A549 (cell line): ENCODE results near the gene TFAP2E. TPM values are rescaled to one million over a fixed set of nuclear protein-coding genes. Genes with fewer than 3 reads are reported as not detected.
A peak's percentile ranks its signal among the peaks of the same experiment; 100 is the strongest.

Source experiments
- ATAC-seq, 2 experiments: fragments of 200-7000 bp in 1 of 2; fragments of >200 bp in 1 of 2; cut with Nextera tagmentation in 1 of 2; cut with Tn5 transposase in 1 of 2; 3 replicates each; pipeline versions ENCODE4 v1.8.0 to v1.9.1; 2018 to 2020; ENCODE audit warnings: mild to moderate bottlenecking in 1 of 2, moderate library complexity in 1 of 2
- CTCF ChIA-PET: fragments of 300-600 bp; sonication (Branson Sonifier 250); formaldehyde crosslinking; extraction: SDS; loops from one replicate; lab custom pipeline; 2021; ENCODE audit warnings: antibody characterized with exemption, inconsistent platforms; lab: Yijun Ruan, JAX
- POLR2A ChIA-PET: fragments of 350-600 bp; formaldehyde crosslinking; extraction: SDS; loops from one replicate; lab custom pipeline; 2021; ENCODE audit warnings: antibody characterized with exemption, inconsistent platforms; lab: Yijun Ruan, JAX
- DNase-seq, 2 experiments: peaks; one replicate each; pipeline versions ENCODE4 v3.0.0 to v3.0.0-alpha.2; 2011 to 2016; ENCODE audit warnings: low read depth in 1 of 2, low spot score in 1 of 2
- FAIRE-seq: peaks from 2 replicates; lab custom pipeline; 2011; peaks lifted over from hg19 to GRCh38; lab: Jason Lieb, UNC
- H3K27ac ChIP-seq, 2 experiments: fragments of >200 bp; sonication (Bioruptor Twin); formaldehyde crosslinking; 3 replicates each; pipeline ENCODE4 v1.5.1; 2016 to 2017
- H3K4me1 ChIP-seq: fragments of >200 bp; sonication (Bioruptor Twin); formaldehyde crosslinking; 3 replicates; pipeline ENCODE4 v1.6.1; 2016
- H3K4me2 ChIP-seq: fragments of >200 bp; sonication (Bioruptor Twin); formaldehyde crosslinking; 3 replicates; pipeline ENCODE4 v1.6.1; 2016
- H3K4me3 ChIP-seq: fragments of >200 bp; sonication (Bioruptor Twin); formaldehyde crosslinking; 3 replicates; pipeline ENCODE4 v1.5.1; 2016
- H3K9me3 ChIP-seq: fragments of >200 bp; sonication (Bioruptor Twin); formaldehyde crosslinking; 3 replicates; pipeline ENCODE4 v1.6.1; 2016
- CBX2 ChIP-seq: fragments of 200-600 bp; sonication (generic); IDR thresholded peaks from 2 replicates; pipeline ENCODE4 v1.6.1; 2016; ENCODE audit warnings: low read depth, mild to moderate bottlenecking, borderline replicate concordance
- CHD2 ChIP-seq: fragments of 150-350 bp; IDR thresholded peaks from 2 replicates; pipeline ENCODE4 v1.6.1; 2014; ENCODE audit warnings: low read length; ENCODE audit not compliant: partially characterized antibody
- CHD4 ChIP-seq: fragments of 200-600 bp; sonication (generic); IDR thresholded peaks from 2 replicates; pipeline ENCODE4 v1.6.1; 2016; ENCODE audit warnings: antibody characterized with exemption, mild to moderate bottlenecking, borderline replicate concordance
- EHF ChIP-seq: fragments of 250-450 bp; sonication (Bioruptor Pico); IDR thresholded peaks from 2 replicates; pipeline ENCODE4 v1.5.0; 2020; ENCODE audit warnings: mild to moderate bottlenecking
- EHMT2 ChIP-seq: fragments of 200-600 bp; sonication (generic); IDR thresholded peaks from 2 replicates; pipeline ENCODE4 v1.6.1; 2016; ENCODE audit warnings: antibody characterized with exemption, low read depth, mild to moderate bottlenecking, moderate library complexity
- ESRRA ChIP-seq: fragments of 150-350 bp; IDR thresholded peaks from 2 replicates; pipeline ENCODE4 v1.6.1; 2014; ENCODE audit warnings: mild to moderate bottlenecking, low read length, borderline replicate concordance
- FOSL2 ChIP-seq, 2 experiments: fragments of 450-650 bp in 1 of 2; fragments of >200 bp in 1 of 2; sonication (Bioruptor Twin) in 1 of 2; formaldehyde crosslinking; IDR thresholded peaks; 2 replicates each; pipeline versions ENCODE4 v1.5.0 to v1.6.1; 2016 to 2020; ENCODE audit warnings: mild to moderate bottlenecking in 1 of 2, moderate library complexity in 1 of 2
- FOXS1 ChIP-seq: fragments of 250-450 bp; sonication (Bioruptor Pico); IDR thresholded peaks from 2 replicates; pipeline ENCODE4 v1.5.0; 2020; ENCODE audit warnings: mild to moderate bottlenecking, moderate library complexity
- HOXA7 ChIP-seq: fragments of 250-450 bp; sonication (Bioruptor Pico); IDR thresholded peaks from 2 replicates; pipeline ENCODE4 v1.5.0; 2020; ENCODE audit warnings: mild to moderate bottlenecking, moderate library complexity
- HOXB13 ChIP-seq: fragments of 250-450 bp; sonication (Bioruptor Pico); IDR thresholded peaks from 2 replicates; pipeline ENCODE4 v1.5.0; 2020; ENCODE audit warnings: low read depth, mild to moderate bottlenecking, moderate library complexity
- JUN ChIP-seq, 2 experiments: fragments of >200 bp; sonication (Bioruptor Twin); formaldehyde crosslinking; IDR thresholded peaks; 2 replicates in 1 of 2; 3 replicates in 1 of 2; pipeline ENCODE4 v1.6.1; 2016 to 2017
- KDM1A ChIP-seq: fragments of 200-600 bp; sonication (generic); IDR thresholded peaks from 2 replicates; pipeline ENCODE4 v1.6.1; 2016; ENCODE audit warnings: low read depth, mild to moderate bottlenecking
- MAFK ChIP-seq: fragments of 450-650 bp; IDR thresholded peaks from 2 replicates; pipeline ENCODE4 v1.6.1; 2014; ENCODE audit not compliant: partially characterized antibody
- NR3C1 ChIP-seq: fragments of >200 bp; sonication (Bioruptor Twin); formaldehyde crosslinking; IDR thresholded peaks from 3 replicates; pipeline ENCODE4 v1.6.1; 2017
- PHF8 ChIP-seq: fragments of 200-600 bp; sonication (generic); IDR thresholded peaks from 2 replicates; pipeline ENCODE4 v1.6.1; 2016; ENCODE audit warnings: low read depth, mild to moderate bottlenecking, antibody characterized with exemption, moderate library complexity, borderline replicate concordance
- RAD21 ChIP-seq, 2 experiments: fragments of >200 bp in 1 of 2; sonication (Bioruptor Twin) in 1 of 2; formaldehyde crosslinking in 1 of 2; IDR thresholded peaks in 1 of 2; conservative IDR thresholded peaks in 1 of 2; 2 replicates in 1 of 2; 3 replicates in 1 of 2; pipeline ENCODE4 v1.6.1; 2012 to 2018; ENCODE audit warnings: inconsistent platforms in 1 of 2
- RNF2 ChIP-seq: fragments of 200-600 bp; sonication (generic); IDR thresholded peaks from 2 replicates; pipeline ENCODE4 v1.6.1; 2016; ENCODE audit warnings: low read depth, mild to moderate bottlenecking, antibody characterized with exemption, moderate library complexity, borderline replicate concordance
- TP53 ChIP-seq: fragments of 250-450 bp; sonication (Bioruptor Pico); IDR thresholded peaks from 2 replicates; pipeline ENCODE4 v1.5.0; 2021; ENCODE audit warnings: mild to moderate bottlenecking, moderate library complexity
- ZFP36 ChIP-seq: fragments of 450-650 bp; IDR thresholded peaks from 2 replicates; pipeline ENCODE4 v1.6.1; 2014; ENCODE audit warnings: borderline replicate concordance; ENCODE audit not compliant: partially characterized antibody
- ZNF302 ChIP-seq: fragments of 250-450 bp; sonication (Bioruptor Pico); IDR thresholded peaks from 2 replicates; pipeline ENCODE4 v1.9.0; 2021; ENCODE audit warnings: inconsistent platforms, mild to moderate bottlenecking, moderate library complexity
- ZSCAN20 ChIP-seq: fragments of 250-450 bp; sonication (Bioruptor Pico); IDR thresholded peaks from 2 replicates; pipeline ENCODE4 v1.8.0; 2022; ENCODE audit warnings: mild to moderate bottlenecking, moderate library complexity
- WGBS: methylation state at CpG from one replicate; pipeline ENCODE4 v1.1.6; 2017; ENCODE audit errors: missing lambda C conversion rate; 5-methylcytosine and 5-hydroxymethylcytosine counted together
- polyA plus RNA-seq, 4 experiments: library from polyadenylated mRNA; depleted of rRNA in 3 of 4; stranded (reverse); fragments of >200 nt; fragmentation: RNase III in 1 of 4; extraction: RNeasy Plus Mini Kit Qiagen cat#74134 plus additional on column Dnase treatment in 1 of 4; gene quantifications; 2 replicates in 3 of 4; 3 replicates in 1 of 4; pipeline ENCODE4 v1.2.3, GENCODE V29; 2011 to 2017
- TF ChIP-seq, protein P1 (sequence below): IDR thresholded peaks from 2 replicates; pipeline ENCODE4 v1.6.1; 2012
- TF ChIP-seq, protein P2 (sequence below): fragments of 250-450 bp; sonication (Bioruptor Pico); IDR thresholded peaks from 2 replicates; pipeline ENCODE4 v1.5.0; 2021; ENCODE audit warnings: mild to moderate bottlenecking, moderate library complexity, borderline replicate concordance
- TF ChIP-seq, protein P3 (sequence below): fragments of >200 bp; sonication (Bioruptor Twin); formaldehyde crosslinking; IDR thresholded peaks from 2 replicates; pipeline ENCODE4 v1.6.1; 2016
- TF ChIP-seq, protein P4 (sequence below): fragments of >200 bp; sonication (Bioruptor Twin); formaldehyde crosslinking; IDR thresholded peaks from 3 replicates; pipeline ENCODE4 v1.6.1; 2016

Gene TFAP2E
- polyA plus RNA-seq, 2 of the 4 experiments (the other 2 are of a cell fraction), result 0.16 to 0.31 TPM

DNA sequence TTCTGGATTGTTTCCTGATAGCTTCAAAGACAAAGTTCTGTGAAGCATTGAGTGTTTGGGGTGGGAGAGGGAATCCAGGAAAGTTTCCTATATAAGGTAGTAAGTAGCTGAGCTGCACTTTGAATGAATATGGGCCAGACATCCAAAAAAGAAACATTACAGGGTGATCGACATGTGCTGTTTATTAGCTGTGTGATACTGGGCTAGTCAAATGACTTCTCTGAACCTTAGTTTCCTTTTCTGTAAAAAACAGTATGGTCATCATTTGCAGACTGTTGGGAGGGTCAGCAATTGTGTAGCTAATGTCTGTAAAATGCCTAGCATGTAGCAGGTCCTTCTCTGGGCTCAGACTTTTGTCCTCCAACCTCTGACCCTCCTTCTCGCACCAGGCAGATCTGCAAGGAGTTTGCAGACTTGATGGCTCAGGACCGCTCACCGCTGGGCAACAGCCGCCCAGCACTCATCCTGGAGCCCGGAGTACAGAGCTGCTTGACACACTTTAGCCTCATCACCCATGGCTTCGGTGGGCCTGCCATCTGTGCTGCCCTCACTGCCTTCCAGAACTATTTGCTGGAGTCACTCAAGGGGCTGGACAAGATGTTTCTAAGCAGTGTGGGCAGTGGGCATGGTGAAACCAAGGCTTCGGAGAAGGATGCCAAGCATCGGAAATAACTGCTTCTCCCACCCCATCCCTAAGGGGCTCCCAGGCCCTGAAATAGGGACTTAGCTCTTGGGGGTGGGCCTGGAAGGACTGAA lies 21.1 kb downstream of the TFAP2E start:
- no peaks in the 10 kb centered on the region for H3K9me3 ChIP-seq
- no peak for TF ChIP-seq RAD21 (conservative IDR thresholded peaks at IDR 0.05 in 1 of 2, IDR thresholded peaks at IDR 0.05 in 1 of 2)
- TF ChIP-seq CBX2, result no peak
- no peak for TF ChIP-seq TP53 (CRISPR knock-in tag)
- TF ChIP-seq, protein P1, sequence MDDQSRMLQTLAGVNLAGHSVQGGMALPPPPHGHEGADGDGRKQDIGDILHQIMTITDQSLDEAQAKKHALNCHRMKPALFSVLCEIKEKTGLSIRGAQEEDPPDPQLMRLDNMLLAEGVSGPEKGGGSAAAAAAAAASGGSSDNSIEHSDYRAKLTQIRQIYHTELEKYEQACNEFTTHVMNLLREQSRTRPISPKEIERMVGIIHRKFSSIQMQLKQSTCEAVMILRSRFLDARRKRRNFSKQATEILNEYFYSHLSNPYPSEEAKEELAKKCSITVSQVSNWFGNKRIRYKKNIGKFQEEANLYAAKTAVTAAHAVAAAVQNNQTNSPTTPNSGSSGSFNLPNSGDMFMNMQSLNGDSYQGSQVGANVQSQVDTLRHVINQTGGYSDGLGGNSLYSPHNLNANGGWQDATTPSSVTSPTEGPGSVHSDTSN, result no peak
- no peak for TF ChIP-seq ZSCAN20 (CRISPR knock-in tag)
- peak; percentile 7 for TF ChIP-seq ZFP36
- TF ChIP-seq PHF8, result no peak
- no peak for TF ChIP-seq JUN (IDR thresholded peaks at IDR 0.05)
- TF ChIP-seq, all 56 proteins: peak for 1
- ChIA-PET POLR2A (no interaction called here), CTCF (interaction anchor here (0.7 to 1.3 kb wide), 2 partner anchors 24 to 133 kb away, joined by 3 read pairs; no protein-coding TSS in a partner anchor)
- WGBS, result 99% methylated on average over 7 of the region's 9 CpGs
- ATAC-seq (no peak; a peak in 1 of 6 replicates), DNase-seq (no peak), FAIRE-seq (no peak)
- H3K4me1 ChIP-seq, result no peaks in the 10 kb centered on the region
- H3K27ac ChIP-seq, result no peak overlapping the region
- H3K4me3 ChIP-seq, result no peak overlapping the region
- no peak overlapping the region for H3K4me2 ChIP-seq

DNA sequence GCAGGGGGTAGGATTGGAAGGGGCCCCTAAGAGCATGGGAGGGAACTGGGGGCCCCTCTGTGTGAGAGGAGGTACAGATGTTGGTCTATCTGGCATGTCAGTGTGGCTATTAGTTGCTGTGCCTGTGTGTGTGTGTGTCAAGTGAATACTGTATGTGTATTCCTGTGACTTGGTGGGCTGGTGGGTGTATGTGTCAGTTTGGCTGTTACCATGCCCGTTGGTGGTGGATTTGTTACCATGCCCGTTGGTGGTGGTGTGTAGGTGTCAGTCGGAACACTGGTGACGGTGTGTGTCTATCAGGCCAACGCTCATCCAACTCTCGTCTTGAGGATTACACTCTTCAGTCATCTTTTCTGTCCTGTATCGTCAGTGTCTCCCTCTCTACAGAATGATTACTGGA lies 22.6 kb downstream of the TFAP2E start:
- Histone ChIP-seq H3K4me1 (no peaks in the 10 kb centered on the region), H3K9me3 (no peaks in the 10 kb centered on the region)
- FAIRE-seq, result no peak
- POLR2A ChIA-PET, result no interaction called here
- no peak for TF ChIP-seq ZNF302
- TF ChIP-seq, all 56 proteins: peak for 0
- DNase-seq (no peak), ATAC-seq (no peak)
- H3K4me3 ChIP-seq, result no peak overlapping the region
- CTCF ChIA-PET, result no interaction called here
- no peak overlapping the region for H3K4me2 ChIP-seq
- H3K27ac ChIP-seq, result no peak overlapping the region
- WGBS, result 92% methylated on average over 7 of the region's 7 CpGs

DNA sequence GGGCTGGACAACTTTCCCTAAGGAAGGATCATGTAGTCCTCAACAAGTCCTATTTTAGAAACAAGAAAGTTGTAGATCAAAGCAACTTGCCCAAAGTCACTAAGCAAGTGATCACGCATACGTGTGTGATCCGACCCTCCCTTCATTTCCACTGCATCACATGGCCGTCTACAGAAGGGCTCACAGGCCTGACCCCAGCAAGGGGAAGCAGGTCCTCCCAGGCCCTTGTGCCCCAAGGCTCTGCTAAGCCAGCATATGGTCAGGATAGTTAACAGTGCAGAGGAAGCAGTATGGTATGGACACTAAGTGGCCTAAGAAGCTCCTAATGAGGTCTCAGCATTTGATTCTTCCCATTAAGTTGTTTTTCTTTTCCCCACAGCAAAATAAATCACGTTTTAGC lies 24.8 kb downstream of the TFAP2E start:
- CTCF ChIA-PET, result interaction anchor here (0.8 kb wide), 1 partner anchor 116 kb away, joined by 3 read pairs; no protein-coding TSS in a partner anchor
- Histone ChIP-seq H3K27ac (no peak overlapping the region), H3K4me3 (no peak overlapping the region)
- no peak for DNase-seq
- FAIRE-seq, result no peak
- TF ChIP-seq PHF8 (no peak), CBX2 (no peak), FOSL2 (IDR thresholded peaks at IDR 0.05) (no peak), FOSL2 (CRISPR knock-in tag; IDR thresholded peaks at IDR 0.05) (no peak), CHD2 (no peak), NR3C1 (no peak), EHF (CRISPR knock-in tag) (no peak), RNF2 (no peak), CHD4 (no peak), FOXS1 (no peak), EHMT2 (no peak), TP53 (CRISPR knock-in tag) (no peak), HOXB13 (CRISPR knock-in tag) (no peak), MAFK (no peak), ESRRA (no peak), ZSCAN20 (CRISPR knock-in tag) (no peak), HOXA7 (CRISPR knock-in tag) (no peak), KDM1A (no peak)
- TF ChIP-seq, protein P2, sequence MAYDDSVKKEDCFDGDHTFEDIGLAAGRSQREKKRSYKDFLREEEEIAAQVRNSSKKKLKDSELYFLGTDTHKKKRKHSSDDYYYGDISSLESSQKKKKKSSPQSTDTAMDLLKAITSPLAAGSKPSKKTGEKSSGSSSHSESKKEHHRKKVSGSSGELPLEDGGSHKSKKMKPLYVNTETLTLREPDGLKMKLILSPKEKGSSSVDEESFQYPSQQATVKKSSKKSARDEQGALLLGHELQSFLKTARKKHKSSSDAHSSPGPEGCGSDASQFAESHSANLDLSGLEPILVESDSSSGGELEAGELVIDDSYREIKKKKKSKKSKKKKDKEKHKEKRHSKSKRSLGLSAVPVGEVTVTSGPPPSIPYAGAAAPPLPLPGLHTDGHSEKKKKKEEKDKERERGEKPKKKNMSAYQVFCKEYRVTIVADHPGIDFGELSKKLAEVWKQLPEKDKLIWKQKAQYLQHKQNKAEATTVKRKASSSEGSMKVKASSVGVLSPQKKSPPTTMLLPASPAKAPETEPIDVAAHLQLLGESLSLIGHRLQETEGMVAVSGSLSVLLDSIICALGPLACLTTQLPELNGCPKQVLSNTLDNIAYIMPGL (CRISPR knock-in tag), result no peak
- TF ChIP-seq, protein P3, sequence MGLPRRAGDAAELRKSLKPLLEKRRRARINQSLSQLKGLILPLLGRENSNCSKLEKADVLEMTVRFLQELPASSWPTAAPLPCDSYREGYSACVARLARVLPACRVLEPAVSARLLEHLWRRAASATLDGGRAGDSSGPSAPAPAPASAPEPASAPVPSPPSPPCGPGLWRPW, result no peak
- TF ChIP-seq, protein P4, sequence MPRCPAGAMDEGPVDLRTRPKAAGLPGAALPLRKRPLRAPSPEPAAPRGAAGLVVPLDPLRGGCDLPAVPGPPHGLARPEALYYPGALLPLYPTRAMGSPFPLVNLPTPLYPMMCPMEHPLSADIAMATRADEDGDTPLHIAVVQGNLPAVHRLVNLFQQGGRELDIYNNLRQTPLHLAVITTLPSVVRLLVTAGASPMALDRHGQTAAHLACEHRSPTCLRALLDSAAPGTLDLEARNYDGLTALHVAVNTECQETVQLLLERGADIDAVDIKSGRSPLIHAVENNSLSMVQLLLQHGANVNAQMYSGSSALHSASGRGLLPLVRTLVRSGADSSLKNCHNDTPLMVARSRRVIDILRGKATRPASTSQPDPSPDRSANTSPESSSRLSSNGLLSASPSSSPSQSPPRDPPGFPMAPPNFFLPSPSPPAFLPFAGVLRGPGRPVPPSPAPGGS, result no peak
- TF ChIP-seq, all 56 proteins: peak for 0
- Histone ChIP-seq H3K9me3 (no peaks in the 10 kb centered on the region), H3K4me1 (no peaks in the 10 kb centered on the region), H3K4me2 (no peak overlapping the region)
- no peak for ATAC-seq
- POLR2A ChIA-PET, result no interaction called here
- 86% methylated on average over 5 of the region's 5 CpGs for WGBS
